ENCODE data around the gene TNFSF13B.

GRCh38 chr13:108249150-108249549, 20.4 kb upstream of the TNFSF13B start:
- TF ChIP-seq POLR2A (IDR thresholded peaks at IDR 0.05): no peak
- TF ChIP-seq CTCF (IDR thresholded peaks at IDR 0.05 in 8 of 11, conservative IDR thresholded peaks at IDR 0.05 in 3 of 11): no peak

Measured in spleen (tissue), 7 donors.